GM12875 (cell line): Measurements from ENCODE around the gene EPHA4.

Experiments
- H3K4me3 ChIP-seq: one replicate; pipeline ENCODE4 v1.5.1; 2011; ENCODE audit warnings: low read depth, low read length, control low read depth
- TF ChIP-seq, protein P1 (sequence below): IDR thresholded peaks from 2 replicates; pipeline ENCODE4 v1.5.1; 2011; ENCODE audit warnings: low read depth, mild to moderate bottlenecking, control low read depth, inconsistent platforms, low read length, moderate library complexity, borderline replicate concordance; ENCODE audit not compliant: insufficient read depth

The EPHA4 gene

GRCh38 chr2:221448057-221448843 is 123.9 kb downstream of the EPHA4 start:
- H3K4me3 ChIP-seq, result no peak overlapping the region
- TF ChIP-seq, protein P1, sequence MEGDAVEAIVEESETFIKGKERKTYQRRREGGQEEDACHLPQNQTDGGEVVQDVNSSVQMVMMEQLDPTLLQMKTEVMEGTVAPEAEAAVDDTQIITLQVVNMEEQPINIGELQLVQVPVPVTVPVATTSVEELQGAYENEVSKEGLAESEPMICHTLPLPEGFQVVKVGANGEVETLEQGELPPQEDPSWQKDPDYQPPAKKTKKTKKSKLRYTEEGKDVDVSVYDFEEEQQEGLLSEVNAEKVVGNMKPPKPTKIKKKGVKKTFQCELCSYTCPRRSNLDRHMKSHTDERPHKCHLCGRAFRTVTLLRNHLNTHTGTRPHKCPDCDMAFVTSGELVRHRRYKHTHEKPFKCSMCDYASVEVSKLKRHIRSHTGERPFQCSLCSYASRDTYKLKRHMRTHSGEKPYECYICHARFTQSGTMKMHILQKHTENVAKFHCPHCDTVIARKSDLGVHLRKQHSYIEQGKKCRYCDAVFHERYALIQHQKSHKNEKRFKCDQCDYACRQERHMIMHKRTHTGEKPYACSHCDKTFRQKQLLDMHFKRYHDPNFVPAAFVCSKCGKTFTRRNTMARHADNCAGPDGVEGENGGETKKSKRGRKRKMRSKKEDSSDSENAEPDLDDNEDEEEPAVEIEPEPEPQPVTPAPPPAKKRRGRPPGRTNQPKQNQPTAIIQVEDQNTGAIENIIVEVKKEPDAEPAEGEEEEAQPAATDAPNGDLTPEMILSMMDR, result no peak

GRCh38 chr2:221447310-221447709 is 124.8 kb downstream of the EPHA4 start:
- TF ChIP-seq, protein P1, result no peak
- H3K4me3 ChIP-seq, result no peak overlapping the region

GRCh38 chr2:221446140-221446539 is 126.0 kb downstream of the EPHA4 start:
- no peak overlapping the region for H3K4me3 ChIP-seq
- TF ChIP-seq, protein P1, result no peak

DNA sequence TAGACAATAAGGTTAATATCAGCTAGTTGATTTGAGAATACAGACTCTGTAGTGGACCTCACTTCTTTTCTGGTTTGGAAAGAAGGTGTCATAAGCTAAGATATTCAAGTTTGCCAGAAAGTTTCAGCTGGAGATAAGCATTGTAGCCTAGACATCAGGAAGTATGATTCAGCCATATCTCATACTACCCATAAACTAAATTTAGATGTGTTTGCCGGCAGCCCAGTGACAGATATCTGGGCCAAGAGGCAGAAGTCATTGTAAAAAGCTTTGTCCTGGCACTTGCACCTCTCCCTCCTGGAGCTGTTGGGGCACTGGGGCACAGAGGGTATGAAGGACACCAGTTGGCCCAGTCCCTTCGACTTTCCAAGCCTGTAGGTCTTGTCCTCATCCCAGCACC is 128.0 kb downstream of the EPHA4 start:
- TF ChIP-seq, protein P1, result no peak
- H3K4me3 ChIP-seq, result no peak overlapping the region

GRCh38 chr2:221443645-221444044 is 128.5 kb downstream of the EPHA4 start:
- TF ChIP-seq, protein P1, result no peak
- no peak overlapping the region for H3K4me3 ChIP-seq

DNA sequence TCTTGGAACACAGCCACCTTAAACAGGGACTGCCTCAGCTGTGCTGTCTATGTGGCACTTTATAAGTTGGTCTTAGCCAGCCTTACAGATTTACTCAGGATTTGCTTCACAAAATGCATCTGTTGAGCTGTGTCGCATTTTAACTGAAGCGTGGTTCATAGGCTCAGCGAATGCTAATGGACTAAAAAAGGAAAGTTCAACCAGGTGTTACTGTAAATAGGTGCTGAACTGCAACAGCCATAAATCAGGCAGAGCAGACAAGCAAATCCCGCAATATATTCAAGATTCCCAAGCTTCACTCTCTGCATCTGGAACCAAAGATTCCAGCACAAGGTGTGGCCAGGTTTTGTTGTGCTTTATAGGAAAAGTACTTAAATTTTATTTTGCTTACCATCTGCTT is 130.0 kb downstream of the EPHA4 start:
- TF ChIP-seq, protein P1, result no peak
- H3K4me3 ChIP-seq, result no peak overlapping the region
